Colonic mucosa (tissue), 4 donors: ENCODE results near the gene OR5A2. TPM values are rescaled to one million over a fixed set of nuclear protein-coding genes. Genes with fewer than 3 reads are reported as not detected.
"Not testable (repeated sequence)": the region's sequence is repeated elsewhere in the genome, so short reads cannot be mapped to it uniquely, and the experiment has no call there.

ENCODE experiments used
- DNase-seq: peaks from one replicate; pipeline ENCODE4 v3.0.0-alpha.2; 2020
- H3K27ac ChIP-seq: fragments of 200-600 bp; one replicate; pipeline ENCODE4 v1.8.0; 2021
- H3K27me3 ChIP-seq: fragments of 200-600 bp; one replicate; pipeline ENCODE4 v1.8.0; 2021
- H3K36me3 ChIP-seq: fragments of 200-600 bp; one replicate; pipeline ENCODE4 v1.8.0; 2021
- H3K4me1 ChIP-seq: fragments of 200-600 bp; one replicate; pipeline ENCODE4 v1.8.0; 2021; ENCODE audit warnings: mild to moderate bottlenecking
- H3K4me3 ChIP-seq: fragments of 200-600 bp; one replicate; pipeline ENCODE4 v1.8.0; 2021
- H3K9ac ChIP-seq, 2 donors: one replicate each; pipeline ENCODE4 v1.7.0; 2013; ENCODE audit warnings: control low read depth in 2 of 2, low read depth in 2 of 2, low read length in 2 of 2
- H3K9me3 ChIP-seq: fragments of 200-600 bp; one replicate; pipeline ENCODE4 v1.8.0; 2021
- CTCF ChIP-seq: fragments of 200-600 bp; IDR thresholded peaks from one replicate; pipeline ENCODE4 v1.8.0; 2022; ENCODE audit warnings: antibody characterized with exemption, mild to moderate bottlenecking
- intact Hi-C: fragments of 100-400 bp; cut with DNase I; formaldehyde crosslinking; loops from one replicate; pipeline ENCODE4 v1.14.1; 2022
- total RNA-seq, 2 donors: library from RNA; stranded (reverse); fragmentation: NEBNext Ultra II Directional in 1 of 2; extraction: Animal tissue kit (Norgen Biotek cat#: 25700) in 1 of 2; gene quantifications; one replicate each; pipeline ENCODE4 v1.2.1, GENCODE V29; 2021
- donor health status: healthy.
- donor health status: DM: no; HTN: no; CAD: no.
- donor health status: DM: no; HTN: no; CAD: no.

OR5A2 gene
- total RNA-seq, 2 donors from 2014 or later, result not detected

GRCh38 chr11:59456661-59457060 lies 30.4 kb upstream of the OR5A2 start, which contains the start of gene OR4D6:
TSS of gene OR4D6 (plus strand) at chr11:59456961. CDS start at chr11:59456961, 0 bp downstream.
- H3K27ac ChIP-seq, result no peak within 1 kb of the TSS
- no peaks in the 10 kb centered on the region for H3K4me1 ChIP-seq
- no peaks in the 10 kb centered on the region for H3K27me3 ChIP-seq
- no peak for DNase-seq
- H3K9ac ChIP-seq, result no peak within 1 kb of the TSS
- intact Hi-C loops, result no loop called here
- TF ChIP-seq CTCF, result no peak
- no peak within 1 kb of the TSS for H3K4me3 ChIP-seq
- no peaks in the 10 kb centered on the region for H3K36me3 ChIP-seq
- H3K9me3 ChIP-seq, result no peaks in the 10 kb centered on the region

GRCh38 chr11:59448484-59448883 lies 22.3 kb upstream of the OR5A2 start:
- H3K4me1 ChIP-seq, result no peaks in the 10 kb centered on the region
- no peak overlapping the region for H3K27ac ChIP-seq
- no peak overlapping the region for H3K4me3 ChIP-seq
- DNase-seq, result no peak
- no peaks in the 10 kb centered on the region for H3K9me3 ChIP-seq
- H3K27me3 ChIP-seq, result no peaks in the 10 kb centered on the region
- TF ChIP-seq CTCF, result no peak
- no peak overlapping the region for H3K9ac ChIP-seq
- no peaks in the 10 kb centered on the region for H3K36me3 ChIP-seq
- intact Hi-C loops, result no loop called here

- H3K27ac ChIP-seq, H3K9me3 ChIP-seq, intact Hi-C loops, H3K9ac ChIP-seq, H3K4me3 ChIP-seq, H3K27me3 ChIP-seq, H3K4me1 ChIP-seq, DNase-seq, H3K36me3 ChIP-seq: not testable (repeated sequence)
Observed at GRCh38 chr11:59445624-59446023, 19.4 kb upstream of the OR5A2 start.

DNA sequence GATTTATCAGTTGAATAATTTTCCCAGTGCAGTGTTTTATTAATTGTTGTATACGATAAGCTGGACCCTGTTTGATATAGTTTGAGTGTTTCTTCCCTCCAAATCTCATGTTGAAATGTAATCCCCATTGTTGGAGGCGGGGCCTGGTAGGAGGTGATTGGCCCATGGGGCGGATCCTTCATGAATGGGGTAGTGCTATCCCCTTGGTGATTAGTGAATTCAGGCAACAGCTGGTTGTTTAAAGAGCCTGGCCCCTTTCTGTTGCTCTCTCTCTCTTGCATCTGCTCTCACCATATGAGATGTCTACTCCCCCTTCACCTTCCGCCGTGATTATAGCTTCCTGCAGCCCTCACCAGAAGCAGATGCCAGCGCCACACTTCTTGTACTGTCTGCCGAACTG lies 11.6 kb upstream of the OR5A2 start:
- H3K27me3 ChIP-seq, result no peaks in the 10 kb centered on the region
- H3K9me3 ChIP-seq, result no peaks in the 10 kb centered on the region
- no peak overlapping the region for H3K4me3 ChIP-seq
- H3K27ac ChIP-seq, result no peak overlapping the region
- no peak overlapping the region for H3K9ac ChIP-seq
- no peak for DNase-seq
- no peaks in the 10 kb centered on the region for H3K4me1 ChIP-seq
- intact Hi-C loops, result no loop called here
- no peak for TF ChIP-seq CTCF
- H3K36me3 ChIP-seq, result no peaks in the 10 kb centered on the region

DNA sequence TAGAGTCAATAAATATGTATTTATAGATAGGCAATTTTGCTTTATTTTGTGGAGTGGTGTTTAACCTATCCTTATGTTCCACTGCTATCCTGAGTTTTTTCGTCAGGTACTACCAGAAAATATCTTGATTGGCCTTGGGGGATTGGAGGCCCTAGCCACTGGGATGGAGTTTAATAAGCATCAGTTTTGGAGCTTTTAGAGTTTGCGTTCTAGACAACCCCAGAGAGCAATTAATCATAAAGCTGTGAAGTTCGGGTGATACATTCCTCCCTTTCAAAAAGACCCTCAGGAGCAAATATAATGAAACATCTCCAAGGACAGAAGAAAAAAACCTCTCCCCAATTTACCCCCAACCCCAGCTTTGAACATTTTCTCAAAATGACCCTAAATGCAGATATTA lies 10.0 kb upstream of the OR5A2 start, which contains the start of gene OR5A1:
OR5A1 (plus strand) TSS at position 301 of the 400 bp plus-strand sequence. CDS start 6,700 bp downstream, outside the sequence.
- H3K36me3 ChIP-seq, result no peaks in the 10 kb centered on the region
- TF ChIP-seq CTCF, result no peak
- H3K4me1 ChIP-seq, result no peaks in the 10 kb centered on the region
- H3K27me3 ChIP-seq, result no peaks in the 10 kb centered on the region
- H3K9me3 ChIP-seq, result no peaks in the 10 kb centered on the region
- H3K4me3 ChIP-seq, result no peak within 1 kb of the TSS
- no peak within 1 kb of the TSS for H3K27ac ChIP-seq
- DNase-seq, result no peak
- H3K9ac ChIP-seq, result no peak within 1 kb of the TSS
- intact Hi-C loops, result no loop called here

- H3K36me3 ChIP-seq, result no peaks in the 10 kb centered on the region
- H3K27ac ChIP-seq, result no peak overlapping the region
- no peaks in the 10 kb centered on the region for H3K4me1 ChIP-seq
- peak; percentile 73 for TF ChIP-seq CTCF
- no peak overlapping the region for H3K4me3 ChIP-seq
- H3K9me3 ChIP-seq, result no peaks in the 10 kb centered on the region
- intact Hi-C loops, result loop anchor here (5.0 to 10.0 kb wide), 2 partner anchors 145 to 223 kb away; no protein-coding TSS in a partner anchor
- no peak overlapping the region for H3K9ac ChIP-seq
- no peaks in the 10 kb centered on the region for H3K27me3 ChIP-seq
- DNase-seq, result peak; percentile 49
Observed at GRCh38 chr11:59429924-59430516, 3.8 kb upstream of the OR5A2 start.
